Endodermal cell (in vitro differentiated cells): ENCODE data around the gene HS6ST2. TPM values are rescaled to one million over a fixed set of nuclear protein-coding genes. Genes with fewer than 3 reads are reported as not detected.

Experiments
- DNase-seq: peaks from one replicate; pipeline ENCODE4 v3.0.0-alpha.2; 2017
- H3K27ac ChIP-seq: 2 replicates; pipeline ENCODE4 v1.5.1; 2013; ENCODE audit warnings: mild to moderate bottlenecking, low read depth, low read length, moderate library complexity
- H3K27me3 ChIP-seq: 2 replicates; pipeline ENCODE4 v1.6.1; 2013; ENCODE audit warnings: mild to moderate bottlenecking, low read length, moderate library complexity; ENCODE audit not compliant: insufficient read depth, control insufficient read depth, poor library complexity, severe bottlenecking
- H3K36me3 ChIP-seq: 2 replicates; pipeline ENCODE4 v1.7.0; 2013; ENCODE audit warnings: mild to moderate bottlenecking, low read length, moderate library complexity; ENCODE audit not compliant: control insufficient read depth, insufficient read depth
- H3K4me1 ChIP-seq: one replicate; pipeline ENCODE4 v1.7.0; 2013; ENCODE audit warnings: low read length; ENCODE audit not compliant: control insufficient read depth, insufficient read depth
- H3K4me3 ChIP-seq: 2 replicates; pipeline ENCODE4 v1.5.1; 2013; ENCODE audit warnings: mild to moderate bottlenecking, low read length, moderate library complexity
- H3K9ac ChIP-seq: 2 replicates; pipeline ENCODE4 v1.6.1; 2013; ENCODE audit warnings: mild to moderate bottlenecking, low read length, moderate library complexity; ENCODE audit not compliant: poor library complexity, severe bottlenecking; ENCODE audit errors: extremely low read depth
- H3K9me3 ChIP-seq: 2 replicates; pipeline ENCODE4 v1.6.1; 2013; ENCODE audit warnings: mild to moderate bottlenecking, low read length, moderate library complexity; ENCODE audit not compliant: control insufficient read depth
- H3K27ac Mint-ChIP-seq: 2 replicates; pipeline ENCODE4 v1.8.0; 2020; ENCODE audit warnings: mixed read lengths
- H3K27me3 Mint-ChIP-seq: 2 replicates; pipeline ENCODE4 v1.8.0; 2021; ENCODE audit warnings: mild to moderate bottlenecking, mixed read lengths; ENCODE audit not compliant: insufficient read depth
- H3K36me3 Mint-ChIP-seq: 2 replicates; pipeline ENCODE4 v1.8.0; 2020; ENCODE audit warnings: low read depth, mixed read lengths
- H3K4me1 Mint-ChIP-seq: 2 replicates; pipeline ENCODE4 v1.8.0; 2020; ENCODE audit warnings: mixed read lengths
- H3K4me3 Mint-ChIP-seq: 2 replicates; pipeline ENCODE4 v1.8.0; 2020; ENCODE audit warnings: mild to moderate bottlenecking, moderate library complexity, mixed read lengths
- H3K9me3 Mint-ChIP-seq: 2 replicates; pipeline ENCODE4 v1.8.0; 2020; ENCODE audit warnings: mild to moderate bottlenecking, mixed read lengths
- CTCF ChIP-seq: fragments of 200-600 bp; sonication (generic); conservative IDR thresholded peaks from 2 replicates; pipeline ENCODE4 v1.5.0; 2021; ENCODE audit warnings: antibody characterized with exemption, mild to moderate bottlenecking
- WGBS, 2 experiments: methylation state at CpG; one replicate each; pipeline versions ENCODE4 v1.1.5 to v1.1.7; 2013; ENCODE audit warnings: missing lambda C conversion rate in 2 of 2, mixed read lengths in 1 of 2; ENCODE audit not compliant: insufficient coverage in 1 of 2, insufficient read length in 1 of 2; 5-methylcytosine and 5-hydroxymethylcytosine counted together
- total RNA-seq, 2 donors: library from RNA; stranded (reverse); fragmentation: NEBNext Ultra II Directional in 1 of 2; extraction: Animal tissue kit (Norgen Biotek cat#: 25700) in 1 of 2; gene quantifications; 2 replicates in 1 of 2; 3 replicates in 1 of 2; pipeline ENCODE4 v1.2.1, GENCODE V29; 2021

HS6ST2 gene
- total RNA-seq, 2 donors from 2014 or later = 4.1 to 19.4 TPM

- Histone ChIP-seq H3K9ac (no peak overlapping the region), H3K36me3 (no peaks in the 10 kb centered on the region), H3K9me3 (no peaks in the 10 kb centered on the region), H3K4me1 (no peaks in the 10 kb centered on the region), H3K4me3 (no peak overlapping the region), H3K27ac (no peak overlapping the region), H3K27me3 (no peaks in the 10 kb centered on the region)
- H3K36me3 Mint-ChIP-seq = no peaks in the 10 kb centered on the region
- H3K27ac Mint-ChIP-seq = no peak overlapping the region
- no peak overlapping the region for H3K4me3 Mint-ChIP-seq
- TF ChIP-seq CTCF = no peak
- no peaks in the 10 kb centered on the region for H3K9me3 Mint-ChIP-seq
- no peak for DNase-seq
- H3K27me3 Mint-ChIP-seq = no peaks in the 10 kb centered on the region
- WGBS, 2 experiments = 57 to 65% methylated on average over 1 to 4 of the region's 4 CpGs
- peaks cover 34% of the 10 kb centered on the region for H3K4me1 Mint-ChIP-seq
Observed at GRCh38 chrX:132842460-132843238, 115.8 kb downstream of the HS6ST2 start.

GRCh38 chrX:132837967-132838366 lies 120.5 kb downstream of the HS6ST2 start:
- H3K9me3 ChIP-seq = no peaks in the 10 kb centered on the region
- Mint-ChIP-seq H3K9me3 (no peaks in the 10 kb centered on the region), H3K27me3 (no peaks in the 10 kb centered on the region), H3K36me3 (no peaks in the 10 kb centered on the region), H3K4me3 (no peak overlapping the region), H3K4me1 (peaks cover 38% of the 10 kb centered on the region), H3K27ac (no peak overlapping the region)
- WGBS, 2 experiments = 89 to 100% methylated on average over 1 to 5 of the region's 5 CpGs
- H3K9ac ChIP-seq = no peak overlapping the region
- no peaks in the 10 kb centered on the region for H3K4me1 ChIP-seq
- no peaks in the 10 kb centered on the region for H3K36me3 ChIP-seq
- no peaks in the 10 kb centered on the region for H3K27me3 ChIP-seq
- no peak overlapping the region for H3K27ac ChIP-seq
- DNase-seq = no peak
- no peak overlapping the region for H3K4me3 ChIP-seq
- no peak for TF ChIP-seq CTCF

- Histone ChIP-seq H3K36me3 (no peaks in the 10 kb centered on the region), H3K9me3 (no peaks in the 10 kb centered on the region), H3K4me3 (no peak overlapping the region), H3K9ac (no peak overlapping the region), H3K4me1 (no peaks in the 10 kb centered on the region), H3K27ac (no peak overlapping the region), H3K27me3 (no peaks in the 10 kb centered on the region)
- Mint-ChIP-seq H3K4me3 (no peak overlapping the region), H3K9me3 (no peaks in the 10 kb centered on the region), H3K4me1 (peaks cover 30% of the 10 kb centered on the region), H3K27me3 (no peaks in the 10 kb centered on the region), H3K36me3 (no peaks in the 10 kb centered on the region), H3K27ac (no peak overlapping the region)
- WGBS, 2 experiments = 78% methylated on average over 3 of the region's 3 CpGs; no CpG with 5 or more reads in 1 of the 2 experiments
- no peak for DNase-seq
- TF ChIP-seq CTCF = no peak
Observed at GRCh38 chrX:132837126-132837525, 121.3 kb downstream of the HS6ST2 start.
